Measurements from ENCODE around the gene DCXR. TPM values are rescaled to one million over a fixed set of nuclear protein-coding genes. Genes with fewer than 3 reads are reported as not detected.
A peak's percentile ranks its signal among the peaks of the same experiment; 100 is the strongest.

DCXR gene
- polyA plus RNA-seq, 3 donors = 78.9 to 120 (median 88.7) TPM

- no peak for DNase-seq (ENCODE audit: extremely low read depth in 1 of 11, low read depth in 9 of 11, low spot score in 4 of 11)
Observed at GRCh38 chr17:82033359-82034085, 4.0 kb downstream of the DCXR start.

DNA sequence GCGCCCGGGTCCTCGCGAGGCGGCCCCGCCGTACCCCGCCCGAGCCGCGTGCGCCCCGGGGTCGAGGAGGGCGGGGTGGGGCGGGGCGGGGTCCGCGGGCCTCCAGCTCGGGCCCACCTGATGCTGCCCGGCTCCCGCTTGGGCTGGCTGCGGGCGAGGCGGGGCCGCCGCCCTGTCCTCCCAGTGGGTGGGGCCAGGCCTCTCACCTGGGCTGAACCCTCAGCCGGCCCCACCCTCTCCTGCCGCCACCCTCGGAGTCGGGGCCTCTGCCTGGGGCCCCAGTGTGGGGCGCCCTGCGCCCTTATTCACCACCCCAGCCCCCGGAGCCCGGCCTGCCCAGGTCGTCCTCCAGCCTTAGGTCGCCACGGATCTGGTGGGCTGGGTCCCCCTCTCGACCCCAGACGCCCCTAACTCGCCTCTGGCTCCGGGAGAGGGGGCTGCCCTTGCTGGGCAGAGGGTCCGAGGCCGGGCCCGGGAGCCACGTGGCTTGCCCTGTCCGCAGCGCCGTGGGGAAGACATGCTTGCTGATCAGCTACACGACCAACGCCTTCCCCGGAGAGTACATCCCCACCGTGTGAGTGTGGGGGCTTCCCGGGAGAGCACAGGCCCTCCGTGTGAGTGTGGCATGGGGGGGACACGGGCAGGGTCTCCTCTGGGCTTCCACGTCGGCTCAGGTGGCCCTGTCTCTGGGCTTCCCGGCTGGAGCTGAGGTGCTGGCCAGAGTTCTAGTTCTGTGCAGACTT is 5.4 kb downstream of the DCXR start:
- DNase-seq (ENCODE audit: extremely low read depth in 1 of 11, low read depth in 9 of 11, low spot score in 4 of 11) = no peak

GRCh38 chr17:82031303-82031884 is 6.1 kb downstream of the DCXR start, which contains the start of gene RAC3:
Gene RAC3 (plus strand): TSS chr17:82031678. CDS start chr17:82031762, 84 bp downstream.
- DNase-seq (ENCODE audit: extremely low read depth in 1 of 11, low read depth in 9 of 11, low spot score in 4 of 11) = no peak

DNA sequence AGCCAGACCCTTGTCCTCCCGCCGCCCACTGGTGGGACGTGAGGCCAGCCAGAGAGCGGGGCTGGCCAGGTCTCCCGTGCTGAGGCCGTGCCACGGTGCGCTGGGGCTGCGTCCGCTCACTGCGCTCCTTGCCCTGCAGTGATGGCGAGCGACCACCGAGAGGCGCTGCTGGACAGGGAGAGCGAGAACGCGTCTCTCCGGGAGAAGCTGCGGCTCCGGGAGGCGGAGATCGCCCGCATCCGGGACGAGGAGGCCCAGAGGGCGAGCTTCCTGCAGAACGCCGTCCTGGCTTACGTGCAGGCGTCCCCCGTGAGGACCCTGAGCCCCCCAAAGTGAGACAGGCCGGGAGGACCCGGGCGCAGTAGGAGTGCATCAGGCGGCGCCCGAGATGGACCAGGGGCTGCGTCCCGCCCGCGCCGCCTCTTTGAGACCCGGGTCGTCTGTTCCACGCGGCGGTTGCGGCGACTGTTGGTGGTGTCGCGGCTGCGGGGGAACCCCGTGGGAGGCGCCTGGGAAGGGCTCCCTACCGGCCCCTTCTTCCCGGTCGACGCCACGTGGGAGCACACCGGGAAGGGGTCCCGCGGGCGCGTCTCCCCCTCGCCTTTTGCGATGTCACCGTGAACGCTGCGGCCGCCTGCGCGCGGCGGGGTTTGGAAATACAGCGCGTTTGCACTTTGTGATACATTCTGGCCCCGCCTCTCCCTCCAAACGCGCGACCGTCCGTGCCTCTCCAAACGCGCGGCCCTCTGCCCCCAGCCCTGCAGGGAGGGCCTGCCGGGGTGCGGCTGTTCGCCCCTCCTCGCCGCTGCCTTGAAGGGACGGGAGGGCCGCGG is 6.8 kb downstream of the DCXR start:
- peak in 6 of 11 donors; percentile 60 to 72 (median 67) for DNase-seq (ENCODE audit: extremely low read depth in 1 of 11, low read depth in 9 of 11, low spot score in 4 of 11)

DNA sequence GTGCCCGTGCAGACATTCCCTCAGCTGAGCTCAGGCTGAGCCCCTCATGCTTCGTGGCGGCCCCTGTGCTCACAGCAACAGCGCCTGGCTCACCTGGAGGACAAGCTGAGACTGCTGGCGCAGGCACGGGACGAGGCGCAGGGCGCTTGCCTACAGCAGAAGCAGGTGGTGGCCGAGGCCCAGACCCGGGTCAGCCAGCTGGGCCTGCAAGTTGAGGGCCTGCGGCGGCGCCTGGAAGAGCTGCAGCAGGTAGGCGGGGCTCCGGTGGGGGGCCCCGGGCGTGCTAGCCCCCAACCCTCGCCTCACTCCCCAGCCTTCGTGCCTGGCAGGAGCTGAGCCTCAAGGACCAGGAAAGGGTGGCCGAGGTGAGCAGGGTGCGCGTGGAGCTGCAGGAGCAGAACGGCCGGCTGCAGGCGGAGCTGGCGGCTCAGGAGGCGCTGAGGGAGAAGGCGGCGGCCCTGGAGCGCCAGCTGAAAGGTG is 7.5 kb downstream of the DCXR start:
- no peak for DNase-seq (ENCODE audit: extremely low read depth in 1 of 11, low read depth in 9 of 11, low spot score in 4 of 11)

- DNase-seq (ENCODE audit: extremely low read depth in 1 of 11, low read depth in 9 of 11, low spot score in 4 of 11) = no peak
Observed at GRCh38 chr17:82029391-82029790, 8.1 kb downstream of the DCXR start.

- no peak for DNase-seq (ENCODE audit: extremely low read depth in 1 of 11, low read depth in 9 of 11, low spot score in 4 of 11)
Observed at GRCh38 chr17:82028966-82029365, 8.5 kb downstream of the DCXR start.

GRCh38 chr17:82028246-82028645 is 9.3 kb downstream of the DCXR start:
- no peak for DNase-seq (ENCODE audit: extremely low read depth in 1 of 11, low read depth in 9 of 11, low spot score in 4 of 11)

DNA sequence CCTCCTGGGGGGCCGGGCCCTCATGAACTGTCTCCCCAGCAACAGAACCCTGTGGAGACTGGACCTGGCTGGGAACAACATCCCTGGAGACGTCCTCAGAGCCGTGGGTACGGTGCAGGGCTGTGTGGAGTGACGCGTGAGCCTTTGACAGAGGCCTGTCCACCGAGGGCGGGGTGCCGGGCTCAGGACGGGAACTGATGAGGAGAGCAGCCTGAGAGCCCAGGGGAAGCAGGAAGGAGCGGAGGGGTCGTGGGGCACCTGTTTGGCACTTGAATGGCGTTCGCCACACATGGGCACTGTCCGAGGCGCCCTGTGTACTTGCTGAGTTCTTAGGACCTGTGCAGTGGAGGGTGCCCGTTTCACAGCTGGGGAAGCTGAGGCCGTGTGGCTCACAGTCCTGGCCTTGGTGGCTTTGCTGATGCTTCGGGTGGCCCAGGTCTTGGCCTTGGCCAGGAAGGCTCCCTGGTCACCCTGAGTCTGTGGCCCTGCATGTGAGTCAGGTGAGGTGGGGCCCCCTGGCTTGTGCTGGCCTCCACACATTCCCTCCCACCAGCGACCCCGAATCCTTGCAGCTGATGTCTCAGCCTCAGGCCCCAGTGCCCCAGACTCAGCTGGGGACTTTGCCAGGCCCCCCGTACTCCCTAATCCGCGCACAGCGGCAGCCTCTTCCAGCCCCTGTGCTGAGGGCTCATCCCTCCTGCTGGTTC is 11.9 kb downstream of the DCXR start:
- no peak for DNase-seq (ENCODE audit: extremely low read depth in 1 of 11, low read depth in 9 of 11, low spot score in 4 of 11)

DNA sequence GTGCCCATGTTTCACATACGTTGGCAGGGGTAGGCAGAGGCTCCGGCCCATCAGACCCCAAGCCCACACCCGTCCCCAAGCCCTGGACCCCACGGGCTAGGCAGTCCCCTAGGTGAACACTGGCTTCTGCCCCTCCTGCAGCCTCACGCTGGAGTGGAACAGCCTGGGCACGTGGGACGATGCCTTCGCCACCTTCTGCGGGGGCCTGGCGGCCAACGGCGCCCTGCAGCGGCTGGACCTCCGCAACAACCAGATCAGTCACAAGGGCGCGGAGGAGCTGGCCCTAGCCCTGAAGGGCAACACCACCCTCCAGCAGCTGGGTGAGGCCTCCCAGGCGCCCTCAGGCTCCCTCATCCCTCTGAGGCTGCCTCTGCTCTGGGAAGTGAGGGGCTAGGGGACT is 12.6 kb downstream of the DCXR start:
- no peak for DNase-seq (ENCODE audit: extremely low read depth in 1 of 11, low read depth in 9 of 11, low spot score in 4 of 11)

GRCh38 chr17:82023447-82024241 is 13.9 kb downstream of the DCXR start:
- DNase-seq (ENCODE audit: extremely low read depth in 1 of 11, low read depth in 9 of 11, low spot score in 4 of 11) = no peak

GRCh38 chr17:82022981-82023446 is 14.5 kb downstream of the DCXR start, which contains the start of gene LRRC45:
Gene LRRC45 (plus strand): TSS chr17:82023305. CDS start chr17:82023644, 339 bp downstream.
- DNase-seq (ENCODE audit: extremely low read depth in 1 of 11, low read depth in 9 of 11, low spot score in 4 of 11) = peak; percentile 93 to 100 (median 99)

GRCh38 chr17:82022310-82022980 is 15.1 kb downstream of the DCXR start, which contains the start of gene CENPX:
Gene CENPX (minus strand): TSS chr17:82022878. CDS start chr17:82022861, 17 bp downstream.
- DNase-seq (ENCODE audit: extremely low read depth in 1 of 11, low read depth in 9 of 11, low spot score in 4 of 11) = no peak

DNA sequence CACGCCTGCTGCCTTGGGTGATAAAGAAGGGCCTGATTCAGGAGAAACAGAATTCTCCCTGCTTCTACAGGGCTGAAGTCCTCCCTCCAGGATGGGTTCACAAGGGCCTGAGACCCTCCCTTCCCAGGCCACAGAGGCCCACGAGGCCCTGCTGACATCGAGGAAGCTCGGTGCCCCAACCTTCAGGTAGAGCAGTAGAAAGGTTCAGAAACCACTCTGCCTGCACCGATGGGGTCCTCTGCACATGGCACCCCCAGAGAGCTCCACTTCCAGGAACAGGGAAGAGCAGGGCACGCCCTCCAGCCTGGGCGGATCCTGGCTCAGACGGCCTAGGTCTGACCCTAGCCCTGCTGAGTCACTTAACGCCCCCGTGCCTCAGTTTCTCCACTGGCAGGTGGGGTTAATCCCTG is 15.6 kb downstream of the DCXR start:
- DNase-seq (ENCODE audit: extremely low read depth in 1 of 11, low read depth in 9 of 11, low spot score in 4 of 11) = no peak

DNA sequence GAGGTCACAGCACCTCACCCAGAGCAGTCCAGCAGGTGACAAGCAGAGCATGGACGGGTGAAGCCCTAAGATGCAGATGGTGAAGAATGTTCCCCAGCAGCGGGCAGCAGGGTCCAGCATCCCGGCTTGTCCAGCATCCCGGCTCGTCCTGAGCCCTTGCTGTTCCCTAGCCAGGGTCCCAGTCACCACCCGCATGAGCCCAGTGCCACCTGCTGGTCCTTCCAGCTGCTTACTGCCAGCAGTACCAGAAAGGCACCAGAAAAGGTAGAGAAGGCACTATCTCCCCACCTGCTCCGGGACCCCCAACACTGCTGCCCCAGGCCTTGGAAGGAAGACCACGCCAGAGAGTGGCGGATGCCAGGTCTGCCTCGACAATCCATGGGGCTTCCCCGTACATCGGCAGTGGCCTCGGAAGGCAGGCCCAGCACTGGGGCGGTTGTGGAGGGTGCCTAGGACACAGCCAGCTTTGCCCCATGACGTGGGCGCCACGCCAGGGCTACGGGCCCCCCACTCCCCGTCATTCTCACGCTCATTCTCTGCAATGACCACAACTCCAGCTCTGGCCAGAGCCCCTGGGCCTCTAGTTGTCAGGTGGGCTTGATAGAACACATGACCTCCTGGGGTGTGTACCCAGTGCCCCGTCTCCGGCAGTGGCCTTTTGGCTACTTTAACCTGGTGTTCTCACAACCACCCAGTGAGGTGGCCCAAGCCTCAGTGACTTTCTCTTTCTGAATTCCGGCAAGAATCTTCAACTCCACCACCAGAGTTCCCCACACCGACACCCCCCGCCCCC is 16.2 kb downstream of the DCXR start:
- DNase-seq (ENCODE audit: extremely low read depth in 1 of 11, low read depth in 9 of 11, low spot score in 4 of 11) = no peak

GRCh38 chr17:82020572-82021106 is 16.9 kb downstream of the DCXR start:
- no peak for DNase-seq (ENCODE audit: extremely low read depth in 1 of 11, low read depth in 9 of 11, low spot score in 4 of 11)

Measured in renal cortex interstitium (tissue), 11 donors.